HG03342 (cell line): ENCODE results near the gene DLG2.

ENCODE experiments used
- ATAC-seq: cut with Tn5 transposase; IDR thresholded peaks from one replicate; pipeline ENCODE4 v1.9.1; 2021; ENCODE audit warnings: mild to moderate bottlenecking, moderate library complexity; ENCODE audit not compliant: unreplicated experiment

Gene DLG2

GRCh38 chr11:84165139-84165538 lies 1462.0 kb downstream of the DLG2 start:
- ATAC-seq = no peak

- no peak for ATAC-seq
These were observed 1462.4 kb downstream of the DLG2 start for GRCh38 chr11:84164728-84165127.

DNA sequence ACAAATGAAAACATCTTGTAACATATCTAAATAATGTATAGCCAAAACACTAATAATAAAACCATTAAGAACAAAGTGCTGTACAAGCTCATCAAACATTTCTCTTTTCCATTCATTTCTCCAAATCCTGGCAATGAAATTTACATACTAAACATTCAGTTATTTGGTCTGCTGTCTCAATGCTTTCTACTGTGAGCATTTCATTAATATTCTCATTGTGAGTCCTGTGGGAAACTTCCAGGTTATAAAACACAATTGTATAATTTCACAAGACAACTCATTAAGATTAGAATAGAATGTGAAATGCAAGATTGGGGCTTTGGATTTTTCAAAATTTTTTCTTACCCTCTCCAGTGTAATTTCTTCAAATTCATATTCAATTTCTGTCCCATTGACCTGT lies 1464.0 kb downstream of the DLG2 start:
- no peak for ATAC-seq

DNA sequence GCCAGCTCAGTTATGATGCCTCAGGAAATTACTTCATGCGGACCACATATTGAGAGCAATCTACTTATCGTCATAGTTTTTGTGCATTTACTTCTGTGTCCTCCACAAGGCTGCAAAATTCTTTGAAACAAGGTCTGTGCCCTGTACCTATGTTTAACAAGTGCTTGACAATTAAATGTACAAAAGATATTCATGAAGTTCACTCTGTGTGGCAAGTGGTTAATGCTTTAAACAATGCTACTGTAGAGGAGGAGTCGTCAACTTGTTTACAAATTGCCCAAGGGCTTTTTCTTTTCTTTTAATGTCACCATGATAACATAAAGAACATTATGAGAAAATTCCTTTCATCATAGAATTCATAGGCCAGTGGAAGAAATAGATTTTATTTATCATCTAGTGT lies 1469.5 kb downstream of the DLG2 start:
- ATAC-seq = no peak

GRCh38 chr11:84146826-84147225 lies 1480.3 kb downstream of the DLG2 start:
- no peak for ATAC-seq

DNA sequence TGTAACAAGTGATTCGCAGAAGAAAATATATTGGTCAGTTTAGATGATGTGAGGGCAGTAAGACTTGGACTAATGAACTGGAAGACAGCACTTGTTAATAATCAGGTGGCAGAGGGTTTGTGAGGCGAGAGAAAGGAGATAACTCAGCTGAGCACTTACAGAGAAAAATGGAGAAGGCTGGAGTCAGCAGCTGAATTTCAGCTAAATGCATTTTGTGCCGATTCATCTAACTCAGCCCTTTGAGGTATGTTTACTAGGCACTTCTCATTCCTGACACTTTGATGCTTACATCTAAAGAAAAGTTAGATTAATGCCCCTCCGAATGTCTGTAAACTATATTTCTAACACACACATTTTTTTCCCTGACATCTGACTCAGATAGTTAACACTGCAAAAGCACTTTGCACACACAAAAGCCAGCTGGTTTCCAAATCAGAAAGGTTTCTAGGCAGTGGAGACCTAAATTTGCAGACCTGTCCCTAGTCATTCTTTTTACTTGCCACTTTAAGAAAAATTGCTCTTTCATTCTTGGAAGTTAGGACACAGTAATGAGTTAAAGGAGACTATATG lies 1481.4 kb downstream of the DLG2 start:
- ATAC-seq = no peak

DNA sequence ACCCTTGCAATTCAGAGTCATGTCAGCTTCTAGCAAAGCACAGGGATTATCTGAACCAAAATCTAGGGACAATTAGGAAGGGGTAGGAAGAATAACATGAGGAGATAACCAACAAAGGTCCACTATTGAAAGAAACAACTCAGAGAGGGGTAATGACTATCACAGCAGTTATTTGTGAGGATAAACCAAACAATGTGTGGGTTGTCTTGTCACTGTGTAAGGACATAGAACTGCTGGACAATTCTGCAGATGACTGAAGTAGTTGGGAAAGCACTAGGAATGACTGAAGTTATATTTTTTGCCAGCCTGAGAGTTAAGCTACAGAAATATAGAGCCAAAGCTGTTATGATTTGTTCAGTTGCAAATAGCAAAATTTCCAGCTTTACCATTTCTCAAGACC lies 1482.6 kb downstream of the DLG2 start:
- ATAC-seq = no peak

DNA sequence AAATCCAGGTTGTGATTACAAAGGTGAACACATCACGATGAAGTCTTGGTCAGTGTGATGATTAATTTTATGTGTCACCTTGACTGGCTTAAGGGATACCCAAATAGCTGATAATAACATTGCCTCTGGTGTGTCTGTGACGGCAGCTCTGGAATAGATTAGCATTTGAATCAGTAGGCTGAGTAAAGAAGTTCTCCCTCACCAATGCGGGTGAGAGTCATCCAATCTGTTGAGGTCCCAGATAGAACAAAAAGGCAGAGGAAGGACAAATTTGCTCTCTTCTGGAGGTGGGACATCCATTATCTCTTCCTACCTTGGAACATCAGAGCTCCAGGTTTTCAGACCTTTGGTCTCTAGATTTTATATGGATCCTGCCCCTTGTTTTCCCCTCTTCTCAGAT lies 1484.7 kb downstream of the DLG2 start:
- ATAC-seq = no peak

DNA sequence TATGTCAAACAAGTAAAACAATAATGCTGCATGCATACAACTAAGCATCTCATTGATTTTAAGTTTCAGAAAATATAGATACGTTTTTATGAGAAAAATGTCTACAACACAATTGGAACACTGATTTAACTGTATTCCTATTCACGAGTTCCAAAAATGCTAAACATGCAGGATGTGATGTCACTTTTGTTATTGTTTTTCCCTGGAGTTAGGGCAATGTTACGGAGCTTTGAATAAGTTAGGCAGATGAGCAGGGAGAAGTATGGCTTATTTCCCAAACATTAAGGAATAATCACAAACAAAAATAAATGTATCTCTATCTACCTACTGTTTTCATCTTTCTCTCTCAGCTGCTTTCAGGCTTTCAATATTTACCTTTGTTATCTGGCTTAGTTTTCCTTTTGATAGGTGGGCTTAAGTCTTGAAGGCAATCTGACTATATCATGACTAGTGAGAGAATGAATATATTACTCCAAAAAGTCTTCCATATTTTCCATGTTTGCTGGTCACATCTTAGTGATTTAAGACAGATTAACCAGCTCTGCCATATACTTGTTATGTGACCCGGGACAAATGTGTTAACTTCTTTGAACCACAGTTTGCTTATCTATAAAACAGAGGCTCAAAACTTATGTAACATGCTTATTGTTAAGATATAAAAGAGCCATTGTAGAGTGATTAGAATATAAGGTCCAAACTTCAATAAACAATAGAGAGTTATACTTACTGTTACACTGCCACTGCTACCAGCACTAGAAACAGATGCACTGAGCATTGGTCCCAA lies 1486.6 kb downstream of the DLG2 start:
- ATAC-seq = no peak

DNA sequence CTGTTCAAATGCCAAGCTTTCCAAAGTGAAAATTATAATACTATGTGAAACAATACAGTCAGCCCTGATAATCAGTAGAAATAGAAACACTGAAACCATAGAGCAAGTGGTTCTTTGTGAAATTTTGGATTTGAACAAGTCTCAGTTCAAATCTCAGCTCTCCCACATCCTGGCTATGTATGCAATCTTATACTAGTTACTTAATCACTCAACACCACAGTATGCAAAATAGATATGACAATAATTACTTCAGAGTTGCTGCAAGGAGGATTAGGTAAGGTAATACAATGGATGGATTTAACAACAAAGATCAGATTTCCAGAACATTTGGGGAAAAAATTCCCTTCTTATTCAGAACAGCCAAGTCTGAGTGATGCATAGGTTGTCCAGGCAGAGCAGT lies 1489.2 kb downstream of the DLG2 start:
- ATAC-seq = no peak

GRCh38 chr11:84137505-84137904 lies 1489.6 kb downstream of the DLG2 start:
- ATAC-seq = no peak

DNA sequence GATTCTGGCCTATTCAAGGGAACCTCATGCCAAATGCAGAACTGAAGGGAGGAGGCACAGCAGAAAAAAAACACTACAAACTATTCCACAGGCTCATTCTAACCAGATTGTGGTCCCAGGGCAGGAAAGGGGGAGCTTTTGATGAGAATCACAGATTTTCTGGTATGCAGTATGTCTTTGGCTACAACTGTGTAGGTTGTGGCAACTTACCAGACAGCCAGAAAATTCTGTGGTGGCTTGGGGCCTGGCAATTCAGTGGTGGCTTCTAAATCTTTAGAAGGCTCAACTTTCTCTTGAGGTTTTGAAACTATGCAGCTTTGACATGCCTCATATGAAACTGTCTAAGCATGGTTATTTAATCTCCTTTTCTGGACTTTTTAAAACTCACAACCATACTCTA lies 1490.2 kb downstream of the DLG2 start:
- ATAC-seq = no peak

DNA sequence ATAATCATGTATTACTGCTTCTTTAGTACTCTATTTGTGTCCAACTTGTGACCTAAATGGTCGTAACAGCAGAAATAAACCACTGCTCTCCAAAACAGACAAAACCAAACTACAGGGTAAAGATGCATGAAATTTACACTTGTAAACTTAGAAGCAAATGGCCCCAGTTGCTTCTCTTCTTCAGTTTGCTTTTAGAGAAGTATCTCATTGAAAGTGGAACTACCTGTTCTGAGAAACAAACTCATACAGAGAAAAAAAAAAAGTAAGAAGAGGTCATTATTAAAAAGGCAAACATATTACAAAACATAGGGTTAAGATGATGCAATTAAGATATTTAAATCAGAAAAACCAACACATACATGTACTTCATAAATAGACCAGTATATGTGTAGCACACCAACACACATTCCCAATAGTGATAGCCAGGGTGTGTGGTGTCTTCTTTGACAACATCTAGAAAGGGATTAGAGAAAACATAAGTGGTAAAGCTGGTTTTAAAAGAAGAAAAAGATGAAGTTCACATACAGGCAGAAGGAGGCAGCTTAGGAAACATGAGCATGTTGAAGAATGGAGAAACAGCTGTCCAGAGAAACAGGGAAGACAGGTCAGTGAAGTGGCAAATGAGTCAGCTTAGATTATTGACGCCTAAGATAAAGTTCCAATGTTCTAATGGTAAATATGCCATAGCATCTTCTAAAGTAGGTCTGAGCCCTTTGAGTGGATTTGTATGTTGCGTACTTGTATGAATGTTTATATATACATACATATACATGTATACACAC lies 1496.3 kb downstream of the DLG2 start:
- ATAC-seq = no peak

- no peak for ATAC-seq
These were observed 1497.1 kb downstream of the DLG2 start for GRCh38 chr11:84129961-84130576.

- no peak for ATAC-seq
These were observed 1498.3 kb downstream of the DLG2 start for GRCh38 chr11:84128840-84129239.

DNA sequence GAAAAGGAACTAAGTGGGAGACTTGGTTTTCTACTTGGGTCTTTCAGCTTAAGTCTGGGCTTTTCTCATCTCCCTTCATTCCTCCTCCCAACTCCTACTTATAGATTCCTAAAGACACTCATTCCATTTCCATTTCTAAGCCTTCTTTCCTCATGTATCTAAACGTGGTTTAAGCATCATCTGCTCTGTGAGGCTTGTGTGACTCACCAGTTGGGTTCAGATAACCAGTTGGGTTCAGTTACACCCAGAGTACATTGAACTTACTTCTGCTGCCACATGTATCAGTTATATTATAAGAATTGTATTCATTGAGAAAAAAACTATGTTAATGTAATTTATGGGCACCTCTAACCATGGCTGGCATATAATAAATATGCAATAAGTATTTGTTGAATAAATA lies 1509.8 kb downstream of the DLG2 start:
- no peak for ATAC-seq

- ATAC-seq = no peak
These were observed 1520.6 kb downstream of the DLG2 start for GRCh38 chr11:84106541-84106940.

DNA sequence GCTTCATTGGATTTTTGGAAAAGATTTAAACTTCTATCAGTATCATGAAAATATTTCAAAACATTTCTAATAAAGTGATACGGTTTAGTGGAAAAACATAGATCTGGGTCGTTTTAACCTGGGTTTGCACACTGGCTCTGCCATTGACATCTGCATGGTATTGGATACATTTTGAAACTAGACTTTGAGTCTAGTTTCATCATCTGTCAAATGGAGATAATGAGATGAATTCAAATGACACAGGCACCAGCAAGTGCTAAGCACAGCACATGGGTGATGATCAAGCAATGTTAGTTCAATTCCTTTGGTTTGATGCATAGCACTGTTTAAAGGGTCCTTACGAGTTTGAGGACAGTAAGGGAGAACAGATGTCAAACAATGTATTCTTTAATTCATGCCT lies 1522.0 kb downstream of the DLG2 start:
- ATAC-seq = no peak

GRCh38 chr11:84103096-84103495 lies 1524.0 kb downstream of the DLG2 start:
- no peak for ATAC-seq

GRCh38 chr11:84097186-84097585 lies 1530.0 kb downstream of the DLG2 start:
- ATAC-seq = no peak

GRCh38 chr11:84091212-84091986 lies 1535.7 kb downstream of the DLG2 start:
- no peak for ATAC-seq
